Activated T-helper 1 cell treated with Interleukin-2 at 50 U/mL for 16 hours (primary cell): ENCODE measurements around the gene ARL8B.
A peak's percentile ranks its signal among the peaks of the same experiment; 100 is the strongest.

Experiments
- DNase-seq: peaks from one replicate; pipeline ENCODE4 v3.0.0-alpha.2; 2020; ENCODE audit warnings: low read depth

ARL8B gene

DNA sequence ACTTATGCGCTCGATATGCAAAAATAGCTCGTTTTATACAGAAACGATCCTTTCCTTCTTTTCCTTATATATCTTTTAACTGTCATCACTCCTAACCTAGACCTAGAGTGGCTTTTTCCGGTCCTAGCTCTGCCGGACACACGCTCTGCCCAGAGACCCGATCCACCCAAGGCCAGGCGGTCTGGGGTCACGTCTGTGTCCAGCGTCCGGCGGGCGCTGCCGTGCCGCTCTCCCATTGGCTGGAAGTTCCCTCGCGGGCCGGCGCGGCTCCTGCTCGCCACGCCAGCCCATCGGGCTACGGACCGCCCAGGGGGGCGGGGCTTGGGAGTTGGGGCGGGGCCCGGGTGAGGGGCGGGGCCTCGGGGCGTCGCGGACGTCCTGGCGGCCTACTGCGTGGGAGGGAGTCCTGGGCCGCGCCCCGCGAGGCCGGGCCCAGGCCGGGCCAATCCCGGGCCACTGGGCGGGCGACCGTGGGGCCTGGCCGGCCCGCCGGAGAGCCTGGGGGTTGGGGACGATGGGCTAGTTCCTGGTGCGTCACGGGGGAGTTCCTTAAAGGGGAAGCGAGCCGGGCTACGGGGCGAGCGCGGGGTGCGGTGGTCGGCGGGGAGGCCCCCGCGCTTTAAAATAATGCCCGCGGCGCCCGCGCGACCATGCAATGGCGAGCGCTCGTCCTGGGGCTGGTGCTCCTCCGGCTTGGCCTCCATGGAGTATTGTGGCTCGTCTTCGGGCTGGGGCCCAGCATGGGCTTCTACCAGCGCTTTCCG lies 65.2 kb downstream of the ARL8B start, which contains the start of gene EDEM1:
EDEM1 (plus strand) TSS at position 552 of the 764 bp plus-strand sequence; CDS start at position 651, 99 bp downstream.
- peak; percentile 96 for DNase-seq

GRCh38 chr3:5187920-5188418 lies 65.9 kb downstream of the ARL8B start:
- peak; percentile 27 for DNase-seq

- peak; percentile 29 for DNase-seq
Measured at GRCh38 chr3:5188419-5189221, 66.5 kb downstream of the ARL8B start.

DNA sequence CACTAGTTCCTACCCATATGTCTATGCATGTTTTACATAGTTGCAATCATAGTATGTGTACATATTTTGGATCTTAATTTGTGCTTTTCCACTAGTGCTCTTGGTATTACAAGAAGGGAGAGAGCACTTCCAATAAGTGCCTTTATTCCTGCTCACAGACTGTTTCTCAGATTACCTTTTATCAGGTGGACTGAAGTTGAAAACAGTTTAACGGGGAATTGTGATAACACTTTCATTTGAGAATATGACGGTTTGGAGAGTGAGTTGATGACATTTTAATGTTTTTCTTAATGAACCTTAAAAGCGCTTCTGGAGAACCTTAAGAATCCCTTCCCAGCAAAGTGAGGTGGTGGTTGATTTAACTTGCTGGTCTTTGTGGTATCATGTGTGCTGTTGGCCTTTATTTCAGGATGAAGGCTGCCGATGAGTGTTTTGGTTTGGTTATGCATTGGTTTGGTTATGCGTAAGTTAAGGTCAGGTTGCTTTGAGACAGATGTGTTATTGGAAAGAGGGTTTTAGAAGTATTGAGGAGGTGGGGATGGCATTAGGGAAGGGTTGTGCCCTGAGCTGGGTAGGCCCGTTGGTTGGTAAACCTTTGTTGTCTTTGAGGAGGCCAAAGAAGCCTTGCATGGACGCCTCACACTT lies 68.2 kb downstream of the ARL8B start:
- DNase-seq, result no peak

- DNase-seq, result no peak
Measured at GRCh38 chr3:5191555-5192304, 69.6 kb downstream of the ARL8B start.

GRCh38 chr3:5192571-5193365 lies 70.7 kb downstream of the ARL8B start:
- no peak for DNase-seq

GRCh38 chr3:5194341-5194740 lies 72.2 kb downstream of the ARL8B start:
- no peak for DNase-seq

DNA sequence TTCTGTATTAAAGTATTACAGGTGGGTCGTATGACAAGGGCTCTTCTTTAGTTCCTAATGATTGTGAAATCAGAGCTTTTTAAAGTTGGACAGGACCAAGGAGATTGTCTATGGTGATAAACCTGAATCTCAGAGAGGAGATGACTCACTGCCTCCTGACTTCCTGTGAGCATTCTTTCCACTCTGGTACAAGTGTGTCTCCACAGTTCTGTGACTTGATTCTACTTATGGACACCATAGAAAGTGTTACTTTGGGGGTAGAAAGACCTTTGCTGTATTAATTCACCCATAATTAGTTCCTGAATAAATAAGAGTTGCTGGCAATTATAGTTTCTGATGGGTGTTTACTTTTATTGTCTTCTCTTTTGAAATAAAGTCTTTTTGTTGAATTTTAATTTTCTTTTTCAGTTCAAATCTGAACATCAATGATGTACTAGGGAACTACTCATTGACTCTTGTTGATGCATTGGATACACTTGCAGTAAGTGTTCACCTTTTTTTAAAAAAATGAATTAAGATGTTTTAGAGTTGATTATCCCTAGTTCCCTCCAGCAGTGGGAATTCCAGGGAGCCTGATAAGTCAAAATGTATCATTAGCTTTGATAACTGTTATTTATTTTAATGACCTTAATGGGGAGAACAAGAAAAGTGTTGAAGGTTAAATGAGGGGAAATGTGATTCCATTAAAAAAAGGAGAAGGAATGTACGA lies 72.9 kb downstream of the ARL8B start:
- DNase-seq, result no peak

GRCh38 chr3:5195605-5196004 lies 73.5 kb downstream of the ARL8B start:
- DNase-seq, result no peak

- no peak for DNase-seq
Measured at GRCh38 chr3:5197022-5197421, 74.9 kb downstream of the ARL8B start.

DNA sequence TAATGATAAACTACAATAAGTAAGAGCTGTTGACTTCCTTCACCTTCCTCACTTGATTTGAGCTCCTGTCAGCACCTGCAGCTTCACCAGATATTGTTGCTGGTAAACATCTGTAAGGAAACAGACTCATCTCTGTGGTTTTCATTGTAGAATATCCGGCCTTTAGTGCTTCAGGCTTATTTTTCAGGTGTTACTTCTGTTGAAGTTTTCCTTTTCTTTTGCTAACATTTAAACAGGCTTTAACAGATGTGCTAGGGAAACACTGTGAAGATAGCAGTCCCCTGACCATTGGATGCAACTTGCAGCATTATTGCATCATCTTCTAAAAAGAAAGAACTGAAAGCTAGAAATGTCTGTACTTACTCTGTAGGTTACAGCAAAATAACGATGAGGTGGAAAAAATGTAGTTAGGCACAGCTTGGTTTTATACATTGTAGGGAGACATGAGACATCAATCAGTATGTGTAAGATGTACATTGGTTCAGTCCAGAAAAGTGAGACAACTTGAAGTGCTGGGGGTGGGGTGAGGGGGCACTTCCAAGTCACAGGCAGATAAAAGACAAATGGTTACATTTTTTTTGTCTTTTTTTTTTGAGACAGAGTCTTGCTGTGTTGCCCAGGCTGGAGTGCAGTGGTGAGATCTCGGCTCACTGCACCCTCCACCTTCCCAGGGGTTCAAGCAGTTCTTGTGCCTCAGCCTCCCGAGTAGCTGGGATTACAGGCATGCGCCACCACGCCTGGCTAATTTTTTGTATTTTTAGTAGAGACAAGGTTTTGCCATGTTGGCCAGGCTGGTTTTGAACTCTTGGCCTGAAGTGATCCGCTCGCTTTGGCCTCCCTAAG lies 75.6 kb downstream of the ARL8B start:
- no peak for DNase-seq

GRCh38 chr3:5198313-5198677 lies 76.2 kb downstream of the ARL8B start:
- DNase-seq, result no peak

- DNase-seq, result no peak
Measured at GRCh38 chr3:5198986-5199731, 77.1 kb downstream of the ARL8B start.

GRCh38 chr3:5201536-5201935 lies 79.4 kb downstream of the ARL8B start:
- DNase-seq, result no peak

DNA sequence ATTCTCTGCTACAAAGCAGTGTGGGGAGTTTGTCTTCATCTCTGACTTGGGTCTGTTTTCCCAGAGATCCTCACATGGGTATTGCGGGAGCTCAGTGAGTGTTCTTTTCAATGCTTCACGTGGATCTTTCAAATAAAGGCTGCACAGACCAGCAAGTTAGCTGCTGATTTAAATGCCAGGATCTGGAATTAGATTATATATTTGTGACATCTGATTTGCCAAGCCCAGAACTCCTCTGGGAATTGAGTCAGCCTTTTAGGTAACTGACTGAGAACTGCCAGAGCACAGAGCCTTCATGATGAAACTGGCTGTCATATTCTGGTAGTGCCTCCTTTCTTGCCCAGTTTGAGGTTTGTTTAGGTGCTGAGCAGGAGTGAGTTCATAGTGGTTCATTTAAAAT lies 80.1 kb downstream of the ARL8B start:
- no peak for DNase-seq

DNA sequence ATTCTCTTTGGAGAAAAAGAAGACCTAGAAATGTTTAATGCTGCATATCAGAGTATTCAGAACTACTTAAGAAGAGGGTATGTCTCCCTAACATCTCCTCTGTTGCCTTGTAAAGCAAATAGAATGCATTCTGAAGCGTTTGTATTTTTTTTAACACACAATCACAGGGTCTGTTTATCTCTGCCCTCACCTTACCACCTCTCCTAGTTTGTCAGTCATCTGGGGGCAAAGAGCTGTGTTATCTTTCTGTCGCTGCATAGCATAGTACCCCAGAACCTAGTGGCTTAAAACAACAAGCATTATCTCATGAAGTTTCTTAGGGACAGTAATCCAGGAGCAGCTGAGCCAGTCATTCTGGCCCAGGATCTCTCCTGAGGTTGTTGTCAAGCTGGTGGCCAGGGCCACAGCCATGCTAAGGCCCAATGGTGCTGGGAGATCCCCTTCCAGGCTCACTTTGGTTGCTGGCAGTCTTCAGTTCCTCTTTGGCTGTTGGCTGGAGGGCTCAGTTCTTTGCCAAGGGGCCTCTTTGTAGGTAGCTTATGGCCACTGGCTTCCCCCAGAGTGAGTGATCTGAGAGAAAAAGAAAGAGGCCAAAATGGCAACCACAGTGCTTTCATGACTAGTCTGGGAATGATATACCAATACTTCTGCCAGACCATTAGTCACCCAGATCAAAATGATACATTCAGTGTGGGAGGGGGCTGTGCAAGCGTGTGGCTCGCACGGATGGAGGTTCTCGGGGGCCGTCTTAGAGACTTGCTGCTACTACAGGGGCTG lies 83.3 kb downstream of the ARL8B start:
- no peak for DNase-seq

- no peak for DNase-seq
Measured at GRCh38 chr3:5210926-5211325, 88.8 kb downstream of the ARL8B start.
